Bronchus fibroblast of lung (primary cell): Measurements from ENCODE around the gene TMEM139. TPM values are rescaled to one million over a fixed set of nuclear protein-coding genes. Genes with fewer than 3 reads are reported as not detected.

Experiments
- total RNA-seq: library from RNA; depleted of rRNA; stranded (reverse); fragments of >200 nt; gene quantifications from 2 replicates; pipeline ENCODE4 v1.2.3, GENCODE V29; 2015

TMEM139 gene
- 0.17 and 0.45 TPM in 2 replicates for total RNA-seq

DNA sequence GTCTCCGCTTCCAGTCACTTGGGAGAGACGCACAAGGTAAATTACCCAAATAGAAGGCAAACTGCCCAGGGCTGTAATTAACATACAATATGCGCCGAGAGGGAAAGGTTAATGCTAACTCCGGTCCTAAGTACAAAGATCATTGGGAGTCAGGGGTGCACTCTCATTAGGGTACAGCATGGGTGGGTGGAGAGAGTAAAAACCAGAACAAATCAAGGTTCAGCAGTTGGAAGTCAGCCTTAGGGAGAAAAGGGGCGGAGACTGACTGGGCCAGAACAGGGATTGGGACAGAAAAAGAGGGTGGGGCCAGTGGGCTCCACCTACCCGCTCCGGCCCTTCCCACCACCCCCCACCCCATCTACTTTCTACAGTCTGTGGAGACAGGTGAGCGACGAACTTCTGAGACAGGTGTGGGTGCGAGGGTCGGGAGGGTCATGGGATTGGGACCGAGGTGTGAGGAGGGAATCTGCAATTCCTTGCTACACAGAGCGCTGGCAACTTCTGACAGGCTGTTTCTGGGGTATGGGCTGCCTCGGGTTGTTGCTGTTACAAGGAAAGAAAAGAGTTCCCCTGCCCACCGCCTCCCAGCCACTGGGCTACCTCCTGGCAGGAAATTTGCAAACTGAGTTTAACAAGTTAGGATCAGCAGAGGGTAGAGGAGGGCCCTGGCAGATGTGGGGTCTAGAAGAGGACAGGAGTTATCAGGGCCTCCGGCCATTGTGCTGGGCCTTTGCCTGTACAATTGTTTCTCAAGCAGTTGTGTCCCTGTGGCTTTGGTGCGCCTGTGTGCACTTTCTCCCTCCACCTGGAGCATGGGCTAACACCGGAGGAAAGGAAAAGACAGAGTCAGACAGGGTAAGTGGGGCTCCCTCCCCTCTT is at the start of gene TMEM139:
TMEM139 (plus strand) TSS at position 368 of the 879 bp plus-strand sequence. CDS start 1,000 bp downstream, outside the sequence.

DNA sequence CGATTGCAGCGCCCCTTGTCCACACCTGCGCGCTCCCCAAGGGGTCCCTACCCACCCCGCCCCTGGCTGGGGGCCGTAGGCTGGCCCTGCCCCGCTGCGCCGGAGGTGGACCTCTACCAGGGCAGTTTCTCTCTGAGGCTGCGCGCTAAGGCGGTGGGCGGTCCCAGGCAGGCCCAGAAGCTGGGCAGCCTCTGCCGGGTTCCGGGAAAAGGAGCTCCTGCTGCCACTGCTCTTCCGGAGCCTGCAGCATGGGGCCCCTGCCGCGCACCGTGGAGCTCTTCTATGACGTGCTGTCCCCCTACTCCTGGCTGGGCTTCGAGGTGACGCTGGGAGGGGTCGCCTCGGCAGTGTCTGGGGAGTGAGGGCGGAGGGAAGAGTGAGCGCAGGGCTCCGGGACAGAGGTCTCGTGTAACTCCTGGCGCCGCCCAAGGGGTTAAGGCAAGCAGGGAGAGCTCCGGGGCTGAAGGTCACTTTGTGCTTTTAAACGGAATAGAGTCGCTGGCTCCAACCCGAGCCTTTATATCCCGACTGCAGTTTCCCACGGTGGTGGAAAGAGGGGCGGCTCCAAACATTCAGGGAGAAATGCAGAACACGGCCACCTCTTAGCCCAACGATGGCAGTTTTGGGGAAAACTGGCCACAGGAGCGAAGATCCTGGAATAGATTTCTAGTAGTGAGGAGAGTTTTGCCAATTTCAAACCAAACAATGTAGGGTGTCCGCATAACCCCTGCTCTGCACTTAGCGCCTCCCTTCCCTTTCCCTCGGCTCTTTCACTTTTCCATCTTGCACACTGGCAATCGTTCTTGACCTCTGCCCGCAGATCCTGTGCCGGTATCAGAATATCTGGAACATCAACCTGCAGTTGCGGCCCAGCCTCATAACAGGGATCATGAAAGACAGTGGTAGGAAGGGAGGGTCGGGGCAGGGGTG is 21.2 kb upstream of the TMEM139 start, which contains the start of gene GSTK1:
GSTK1 (plus strand) TSS at position 176 of the 930 bp plus-strand sequence; CDS start at position 249, 73 bp downstream.

DNA sequence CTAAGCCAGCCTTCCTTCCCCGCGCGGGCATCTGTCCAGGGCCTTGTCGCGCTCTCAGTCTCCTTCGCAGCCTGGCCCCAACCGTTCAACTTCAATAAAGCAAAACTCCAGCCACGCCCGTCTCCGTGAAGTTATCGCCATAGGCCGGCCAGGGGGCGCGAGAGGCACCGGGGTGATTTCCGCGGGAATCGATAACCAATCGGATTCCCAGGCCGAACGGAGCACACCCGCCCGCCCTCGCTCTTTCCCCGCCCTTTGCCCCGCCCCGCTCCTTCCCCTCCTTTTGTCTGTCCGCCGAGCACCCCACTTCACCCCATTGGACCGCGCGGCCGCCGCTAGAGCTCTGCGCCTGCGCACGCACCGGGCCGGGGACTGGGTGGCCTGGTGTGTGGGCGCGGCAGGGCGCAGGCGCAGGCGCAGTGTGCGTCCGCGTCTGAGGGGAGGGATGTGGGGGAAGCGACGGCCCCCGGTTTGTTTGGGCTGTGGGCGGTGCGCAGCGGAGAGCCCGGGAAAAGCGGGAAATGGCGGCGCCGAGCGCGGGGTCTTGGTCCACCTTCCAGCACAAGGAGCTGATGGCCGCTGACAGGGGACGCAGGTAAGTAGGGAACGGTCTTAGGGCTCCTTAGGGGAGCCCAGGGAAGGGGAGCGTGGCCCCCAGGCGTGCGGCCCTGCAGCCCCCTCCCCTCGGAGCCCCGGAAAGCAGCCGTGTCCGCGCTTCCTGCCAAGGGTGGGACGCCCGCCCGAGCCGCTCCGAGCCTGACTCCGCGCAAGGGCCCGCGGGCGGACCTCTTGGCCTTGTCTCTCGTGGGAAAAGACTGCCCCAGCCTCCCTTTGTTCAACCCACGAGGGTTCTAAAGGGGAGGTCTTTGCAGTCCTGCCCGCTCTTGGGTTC is 3.4 kb downstream of the TMEM139 start, which contains the start of gene CASP2:
CASP2 (plus strand) TSS at position 417 of the 892 bp plus-strand sequence; CDS start at position 522, 105 bp downstream.

DNA sequence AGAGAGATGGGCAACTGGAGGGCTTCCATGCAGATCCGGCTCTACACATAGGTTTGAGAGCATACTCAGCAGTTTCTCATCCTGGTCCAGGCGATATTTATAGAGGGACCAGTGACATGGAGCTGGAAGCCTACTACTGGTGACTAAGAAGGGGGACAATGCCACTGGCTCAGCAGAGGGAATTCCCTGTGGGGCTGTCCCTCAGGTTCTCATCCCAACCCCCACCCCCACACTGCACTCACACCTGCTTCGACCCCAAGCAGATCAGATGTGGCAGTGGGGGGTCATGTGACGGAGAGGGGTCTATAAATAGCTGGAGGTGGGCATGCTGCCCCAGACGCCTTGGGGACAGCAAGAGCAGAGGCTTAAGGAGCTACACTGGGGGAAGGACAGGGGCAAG is 31.0 kb downstream of the TMEM139 start, which contains the start of gene CLCN1:
CLCN1 (plus strand) TSS at position 336 of the 400 bp plus-strand sequence. CDS start 102 bp downstream, outside the sequence.

Other genes starting within 250 kb of the TMEM139 start
- not detected in 2 replicates for gene OR6V1, start 232.6 kb upstream of the TMEM139 start, total RNA-seq
- not detected in 2 replicates for gene PIP, start 152.9 kb upstream of the TMEM139 start, total RNA-seq
- gene TAS2R39, start 101.5 kb upstream of the TMEM139 start, total RNA-seq, result not detected in 2 replicates
- gene TAS2R40, start 62.9 kb upstream of the TMEM139 start, total RNA-seq, result not detected in 2 replicates
- 146 and 153 TPM in 2 replicates for gene GSTK1, start 21.5 kb upstream of the TMEM139 start, total RNA-seq
- gene CASP2, start 3.4 kb downstream of the TMEM139 start, total RNA-seq, result 12.6 and 12.9 TPM in 2 replicates
- under 0.01 TPM in 1 of 2 replicates, not detected in the other for gene CLCN1, start 31.2 kb downstream of the TMEM139 start, total RNA-seq
- 0.84 and 1.0 TPM in 2 replicates for gene FAM131B, start 77.8 kb downstream of the TMEM139 start, total RNA-seq
- 177 and 183 TPM in 2 replicates for gene ZYX, start 96.4 kb downstream of the TMEM139 start, total RNA-seq
- gene EPHA1, start 123.9 kb downstream of the TMEM139 start, total RNA-seq, result 0.15 and 0.17 TPM in 2 replicates
- not detected in 2 replicates for gene TAS2R60, start 158.5 kb downstream of the TMEM139 start, total RNA-seq
- gene TAS2R41, start 192.9 kb downstream of the TMEM139 start, total RNA-seq, result not detected in 2 replicates